GM23338 (cell line): Measurements from ENCODE around the gene OLA1. TPM values are rescaled to one million over a fixed set of nuclear protein-coding genes. Genes with fewer than 3 reads are reported as not detected.
A peak's percentile ranks its signal among the peaks of the same experiment; 100 is the strongest.

Experiments
- ATAC-seq: fragments of 200-7000 bp; cut with Tn5 transposase; 3 replicates; pipeline ENCODE4 v1.9.1; 2020
- DNase-seq: peaks from one replicate; pipeline ENCODE4 v3.0.0-alpha.2; 2015; ENCODE audit warnings: low spot score
- H2AFZ ChIP-seq: fragments of 200-600 bp; sonication (generic); 2 replicates; pipeline ENCODE4 v1.8.0; 2016; ENCODE audit warnings: antibody characterized with exemption, mild to moderate bottlenecking, moderate library complexity
- H3F3A ChIP-seq: fragments of 200-600 bp; sonication (generic); replicated peaks from 2 replicates; pipeline ENCODE4 v1.8.0; 2017; ENCODE audit warnings: antibody characterized with exemption, mixed run types, low read depth
- H3K27ac ChIP-seq: fragments of 200-600 bp; sonication (generic); 2 replicates; pipeline ENCODE4 v1.6.1; 2016; ENCODE audit warnings: low read depth
- H3K27me3 ChIP-seq: fragments of 200-600 bp; sonication (generic); 2 replicates; pipeline ENCODE4 v1.8.0; 2016; ENCODE audit warnings: mild to moderate bottlenecking, mixed run types, moderate library complexity; ENCODE audit not compliant: insufficient read depth
- H3K36me3 ChIP-seq: fragments of 200-600 bp; sonication (generic); 2 replicates; pipeline ENCODE4 v1.8.0; 2016; ENCODE audit warnings: mild to moderate bottlenecking; ENCODE audit not compliant: insufficient read depth
- H3K4me1 ChIP-seq: fragments of 200-600 bp; sonication (generic); 2 replicates; pipeline ENCODE4 v1.8.0; 2016; ENCODE audit warnings: mild to moderate bottlenecking, moderate library complexity; ENCODE audit not compliant: insufficient read depth
- H3K4me2 ChIP-seq: fragments of 200-600 bp; sonication (generic); 2 replicates; pipeline ENCODE4 v1.7.1; 2017; ENCODE audit warnings: mixed run types
- H3K4me3 ChIP-seq: fragments of 200-600 bp; sonication (generic); 2 replicates; pipeline ENCODE4 v1.6.1; 2016; ENCODE audit warnings: mixed run types
- H3K79me2 ChIP-seq: fragments of 200-600 bp; sonication (generic); replicated peaks from 2 replicates; pipeline ENCODE4 v1.8.0; 2017; ENCODE audit warnings: mild to moderate bottlenecking; ENCODE audit not compliant: insufficient read depth
- H3K9me2 ChIP-seq: fragments of 200-600 bp; sonication (generic); 2 replicates; pipeline ENCODE4 v1.8.0; 2017; ENCODE audit not compliant: insufficient read depth
- H4K20me1 ChIP-seq: fragments of 200-600 bp; sonication (generic); replicated peaks from 2 replicates; pipeline ENCODE4 v1.8.0; 2017; ENCODE audit warnings: mild to moderate bottlenecking; ENCODE audit not compliant: insufficient read depth
- H3K27ac Mint-ChIP-seq: 2 replicates; pipeline ENCODE4 v1.8.0; 2020; ENCODE audit warnings: inconsistent platforms, mild to moderate bottlenecking, moderate library complexity, mixed read lengths
- H3K27me3 Mint-ChIP-seq: 3 replicates; pipeline ENCODE4 v1.8.0; 2022; ENCODE audit warnings: low read depth, mild to moderate bottlenecking, moderate library complexity, mixed read lengths, inconsistent platforms; ENCODE audit not compliant: insufficient read depth, poor library complexity
- H3K36me3 Mint-ChIP-seq: 3 replicates; pipeline ENCODE4 v1.8.0; 2021; ENCODE audit warnings: low read depth, mild to moderate bottlenecking, inconsistent platforms, moderate library complexity, mixed read lengths
- H3K4me1 Mint-ChIP-seq: 3 replicates; pipeline ENCODE4 v1.8.0; 2020; ENCODE audit warnings: mild to moderate bottlenecking, inconsistent platforms, mixed read lengths
- H3K4me3 Mint-ChIP-seq: 3 replicates; pipeline ENCODE4 v1.8.0; 2021; ENCODE audit warnings: moderate library complexity, mild to moderate bottlenecking, inconsistent platforms, mixed read lengths
- H3K9me3 Mint-ChIP-seq: 3 replicates; pipeline ENCODE4 v1.8.0; 2020; ENCODE audit warnings: moderate library complexity, mild to moderate bottlenecking, inconsistent platforms, mixed read lengths
- CREB1 ChIP-seq: fragments of 250-450 bp; sonication (Bioruptor Pico); IDR thresholded peaks from 2 replicates; pipeline ENCODE4 v1.5.0; 2020; ENCODE audit warnings: low read depth, mild to moderate bottlenecking, moderate library complexity
- ETS1 ChIP-seq: IDR thresholded peaks from 2 replicates; pipeline ENCODE4 v1.6.1; 2016; ENCODE audit warnings: antibody characterized with exemption
- EZH2 ChIP-seq: fragments of 200-600 bp; sonication (generic); IDR thresholded peaks from one replicate; pipeline ENCODE4 v1.8.0; 2017; ENCODE audit warnings: antibody characterized with exemption, mild to moderate bottlenecking, low read depth; ENCODE audit not compliant: unreplicated experiment
- EZH2phosphoT487 ChIP-seq: fragments of 200-600 bp; sonication (generic); IDR thresholded peaks from one replicate; pipeline ENCODE4 v1.8.1; 2018; ENCODE audit warnings: antibody characterized with exemption; ENCODE audit not compliant: unreplicated experiment
- STAT1 ChIP-seq: IDR thresholded peaks from one replicate; pipeline ENCODE4 v1.6.1; 2016; ENCODE audit warnings: antibody characterized with exemption; ENCODE audit not compliant: unreplicated experiment
- ZNF331 ChIP-seq: fragments of 250-450 bp; sonication (Bioruptor Pico); IDR thresholded peaks from 2 replicates; pipeline ENCODE4 v1.5.0; 2020; ENCODE audit warnings: low read depth, mild to moderate bottlenecking, moderate library complexity
- ZNF462 ChIP-seq: fragments of 250-450 bp; sonication (Bioruptor Pico); IDR thresholded peaks from 2 replicates; pipeline ENCODE4 v1.5.0; 2020; ENCODE audit warnings: mild to moderate bottlenecking, moderate library complexity
- polyA plus RNA-seq: library from polyadenylated mRNA; unstranded; fragments of >200 nt; fragmentation: Nextera tagmentation; extraction: Ambion mirVana; gene quantifications from 2 replicates; pipeline ENCODE4 v1.2.1, GENCODE V29; 2016
- total RNA-seq: library from RNA; depleted of rRNA; stranded (reverse); fragments of >200 nt; shearing (Covaris generic); gene quantifications from 2 replicates; pipeline ENCODE4 v1.2.3, GENCODE V29; 2014
- TF ChIP-seq, protein P1 (sequence below): IDR thresholded peaks from one replicate; pipeline ENCODE4 v1.6.1; 2018; ENCODE audit warnings: antibody characterized with exemption; ENCODE audit not compliant: unreplicated experiment

Gene OLA1
- total and polyA plus RNA-seq, 2 experiments from 2014 or later = 104 to 242 TPM

- TF ChIP-seq ZNF331 = no peak
- no peak for TF ChIP-seq CREB1 (CRISPR knock-in tag)
- no peak for TF ChIP-seq ETS1
- no peak for TF ChIP-seq EZH2phosphoT487
- TF ChIP-seq ZNF462 (CRISPR knock-in tag) = no peak
- no peak for TF ChIP-seq STAT1
These were observed 11.9 kb downstream of the OLA1 start (continued) for GRCh38 chr2:174236429-174236828.

- Mint-ChIP-seq H3K4me1 (peaks cover 8% of the 10 kb centered on the region; the same call in 2 of the 3 replicates), H3K27me3 (no peaks in the 10 kb centered on the region), H3K4me3 (no peak overlapping the region), H3K36me3 (no peaks in the 10 kb centered on the region), H3K27ac (0 out of 2 replicates have a peak overlapping the region, but pooled peaks have one; percentile 15), H3K9me3 (no peaks in the 10 kb centered on the region)
- Histone ChIP-seq H3K4me3 (no peak overlapping the region), H3K9me2 (no peaks in the 10 kb centered on the region), H3K36me3 (no peaks in the 10 kb centered on the region), H4K20me1 (peaks cover 32% of the 10 kb centered on the region), H3K27ac (no peak overlapping the region), H2AFZ (no peak overlapping the region), H3K27me3 (no peaks in the 10 kb centered on the region), H3K79me2 (peaks cover 100% of the 10 kb centered on the region), H3K4me1 (peaks cover 12% of the 10 kb centered on the region), H3F3A (no peaks in the 10 kb centered on the region), H3K4me2 (no peak overlapping the region)
- ATAC-seq (peak; percentile 56), DNase-seq (no peak)
- TF ChIP-seq ZNF331 (no peak), EZH2 (no peak)
- TF ChIP-seq, protein P1, sequence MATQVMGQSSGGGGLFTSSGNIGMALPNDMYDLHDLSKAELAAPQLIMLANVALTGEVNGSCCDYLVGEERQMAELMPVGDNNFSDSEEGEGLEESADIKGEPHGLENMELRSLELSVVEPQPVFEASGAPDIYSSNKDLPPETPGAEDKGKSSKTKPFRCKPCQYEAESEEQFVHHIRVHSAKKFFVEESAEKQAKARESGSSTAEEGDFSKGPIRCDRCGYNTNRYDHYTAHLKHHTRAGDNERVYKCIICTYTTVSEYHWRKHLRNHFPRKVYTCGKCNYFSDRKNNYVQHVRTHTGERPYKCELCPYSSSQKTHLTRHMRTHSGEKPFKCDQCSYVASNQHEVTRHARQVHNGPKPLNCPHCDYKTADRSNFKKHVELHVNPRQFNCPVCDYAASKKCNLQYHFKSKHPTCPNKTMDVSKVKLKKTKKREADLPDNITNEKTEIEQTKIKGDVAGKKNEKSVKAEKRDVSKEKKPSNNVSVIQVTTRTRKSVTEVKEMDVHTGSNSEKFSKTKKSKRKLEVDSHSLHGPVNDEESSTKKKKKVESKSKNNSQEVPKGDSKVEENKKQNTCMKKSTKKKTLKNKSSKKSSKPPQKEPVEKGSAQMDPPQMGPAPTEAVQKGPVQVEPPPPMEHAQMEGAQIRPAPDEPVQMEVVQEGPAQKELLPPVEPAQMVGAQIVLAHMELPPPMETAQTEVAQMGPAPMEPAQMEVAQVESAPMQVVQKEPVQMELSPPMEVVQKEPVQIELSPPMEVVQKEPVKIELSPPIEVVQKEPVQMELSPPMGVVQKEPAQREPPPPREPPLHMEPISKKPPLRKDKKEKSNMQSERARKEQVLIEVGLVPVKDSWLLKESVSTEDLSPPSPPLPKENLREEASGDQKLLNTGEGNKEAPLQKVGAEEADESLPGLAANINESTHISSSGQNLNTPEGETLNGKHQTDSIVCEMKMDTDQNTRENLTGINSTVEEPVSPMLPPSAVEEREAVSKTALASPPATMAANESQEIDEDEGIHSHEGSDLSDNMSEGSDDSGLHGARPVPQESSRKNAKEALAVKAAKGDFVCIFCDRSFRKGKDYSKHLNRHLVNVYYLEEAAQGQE = no peak
These were observed 12.7 kb downstream of the OLA1 start for GRCh38 chr2:174235680-174236079.
